ENCODE results near the gene C2CD2.

GRCh38 chr21:41869771-41870170 is 84.0 kb downstream of the C2CD2 start:
- TF ChIP-seq EP300 (IDR thresholded peaks at IDR 0.05) (no peak), CTCF (IDR thresholded peaks at IDR 0.05) (no peak), POLR2A (IDR thresholded peaks at IDR 0.05) (no peak)
